ENCODE data around the gene ALDH7A1. TPM values are rescaled to one million over a fixed set of nuclear protein-coding genes. Genes with fewer than 3 reads are reported as not detected.

The ALDH7A1 gene
- total RNA-seq, 1 donor from 2014 or later: 76.6 TPM

DNA sequence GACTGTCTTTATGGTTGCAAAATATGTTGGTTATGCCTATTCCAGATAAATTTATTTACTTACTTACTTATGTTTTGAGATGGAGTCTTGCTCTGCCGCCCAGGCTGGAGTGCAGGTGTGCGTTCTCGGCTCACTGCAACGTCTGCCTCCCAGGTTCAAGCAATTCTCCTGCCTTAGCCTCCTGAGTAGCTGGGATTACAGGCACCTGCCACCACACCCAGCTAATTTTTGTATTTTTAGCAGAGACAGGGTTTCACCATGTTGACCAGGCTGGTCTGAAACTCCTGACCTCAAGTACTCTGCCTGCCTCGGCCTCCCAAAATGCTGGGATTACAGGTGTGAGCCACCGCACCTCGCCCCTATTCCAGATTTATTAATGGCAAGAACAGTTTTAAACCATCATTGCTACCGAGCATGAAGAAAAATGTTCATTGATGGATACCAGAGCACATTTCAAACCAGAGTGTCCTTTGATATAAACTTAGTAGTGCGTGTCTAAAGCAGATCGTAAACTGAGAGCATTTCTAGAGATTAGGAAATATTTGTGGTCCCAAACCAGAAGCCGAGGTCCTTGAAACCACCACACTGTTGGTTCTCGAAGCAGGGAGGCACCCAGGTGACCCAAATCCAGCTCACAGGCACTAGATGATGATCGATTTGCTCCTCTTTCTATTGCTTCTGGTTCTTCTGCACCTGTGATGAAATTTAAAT lies 86.6 kb downstream of the ALDH7A1 start:
- TF ChIP-seq, protein P1, sequence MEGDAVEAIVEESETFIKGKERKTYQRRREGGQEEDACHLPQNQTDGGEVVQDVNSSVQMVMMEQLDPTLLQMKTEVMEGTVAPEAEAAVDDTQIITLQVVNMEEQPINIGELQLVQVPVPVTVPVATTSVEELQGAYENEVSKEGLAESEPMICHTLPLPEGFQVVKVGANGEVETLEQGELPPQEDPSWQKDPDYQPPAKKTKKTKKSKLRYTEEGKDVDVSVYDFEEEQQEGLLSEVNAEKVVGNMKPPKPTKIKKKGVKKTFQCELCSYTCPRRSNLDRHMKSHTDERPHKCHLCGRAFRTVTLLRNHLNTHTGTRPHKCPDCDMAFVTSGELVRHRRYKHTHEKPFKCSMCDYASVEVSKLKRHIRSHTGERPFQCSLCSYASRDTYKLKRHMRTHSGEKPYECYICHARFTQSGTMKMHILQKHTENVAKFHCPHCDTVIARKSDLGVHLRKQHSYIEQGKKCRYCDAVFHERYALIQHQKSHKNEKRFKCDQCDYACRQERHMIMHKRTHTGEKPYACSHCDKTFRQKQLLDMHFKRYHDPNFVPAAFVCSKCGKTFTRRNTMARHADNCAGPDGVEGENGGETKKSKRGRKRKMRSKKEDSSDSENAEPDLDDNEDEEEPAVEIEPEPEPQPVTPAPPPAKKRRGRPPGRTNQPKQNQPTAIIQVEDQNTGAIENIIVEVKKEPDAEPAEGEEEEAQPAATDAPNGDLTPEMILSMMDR (IDR thresholded peaks at IDR 0.05; ENCODE audit: unreplicated experiment): no peak
- Mint-ChIP-seq H3K27me3 (ENCODE audit: unreplicated experiment) (peaks cover 3% of the 10 kb centered on the region), H3K4me3 (ENCODE audit: unreplicated experiment) (no peak overlapping the region), H3K27ac (ENCODE audit: unreplicated experiment) (no peak overlapping the region), H3K4me1 (ENCODE audit: unreplicated experiment) (peaks cover 22% of the 10 kb centered on the region), H3K9me3 (ENCODE audit: unreplicated experiment) (no peaks in the 10 kb centered on the region), H3K36me3 (ENCODE audit: low read depth, unreplicated experiment) (no peaks in the 10 kb centered on the region)
- no peak for DNase-seq (ENCODE audit: low spot score)

GRCh38 chr5:126506079-126506478 lies 88.9 kb downstream of the ALDH7A1 start:
- no peak overlapping the region for H3K4me3 Mint-ChIP-seq (ENCODE audit: unreplicated experiment)

DNA sequence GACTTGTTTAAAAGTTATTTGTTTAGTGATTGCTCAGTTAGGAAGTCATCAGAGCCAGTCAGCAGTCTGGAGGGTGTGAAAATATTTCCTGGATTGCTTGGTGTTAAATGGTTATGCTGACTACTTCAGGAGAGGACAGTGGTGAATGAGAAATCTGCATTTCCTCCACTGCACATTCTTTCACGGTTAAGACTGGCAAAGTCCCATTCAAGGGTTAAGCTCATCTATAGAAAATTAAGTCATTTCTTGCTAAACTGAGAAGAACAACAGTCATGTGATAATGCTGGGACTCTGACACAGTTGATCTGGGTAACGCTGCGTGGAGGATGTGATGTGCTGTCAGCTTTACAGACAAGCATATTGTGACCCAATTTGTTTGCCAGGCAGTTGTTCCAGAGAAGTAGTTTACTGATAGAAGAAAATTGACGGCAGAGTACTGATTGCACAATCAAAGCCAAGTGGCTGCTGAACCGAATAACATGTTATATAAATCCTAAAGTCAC lies 91.4 kb downstream of the ALDH7A1 start:
- Mint-ChIP-seq H3K27ac (ENCODE audit: unreplicated experiment) (no peak overlapping the region), H3K9me3 (ENCODE audit: unreplicated experiment) (no peaks in the 10 kb centered on the region), H3K4me1 (ENCODE audit: unreplicated experiment) (peaks cover 15% of the 10 kb centered on the region), H3K36me3 (ENCODE audit: low read depth, unreplicated experiment) (no peaks in the 10 kb centered on the region), H3K4me3 (ENCODE audit: unreplicated experiment) (no peak overlapping the region), H3K27me3 (ENCODE audit: unreplicated experiment) (peaks cover 3% of the 10 kb centered on the region)
- no peak for DNase-seq (ENCODE audit: low spot score)
- TF ChIP-seq, protein P1 (IDR thresholded peaks at IDR 0.05; ENCODE audit: unreplicated experiment): no peak

More at GRCh38 chr5:126506079-126506478, 88.9 kb downstream of the ALDH7A1 start:
- H3K4me1 Mint-ChIP-seq (ENCODE audit: unreplicated experiment): peaks cover 22% of the 10 kb centered on the region
- no peaks in the 10 kb centered on the region for H3K36me3 Mint-ChIP-seq (ENCODE audit: low read depth, unreplicated experiment)
- H3K27ac Mint-ChIP-seq (ENCODE audit: unreplicated experiment): peak overlapping the region; percentile 25
- TF ChIP-seq, protein P1 (IDR thresholded peaks at IDR 0.05; ENCODE audit: unreplicated experiment): no peak
- no peak for DNase-seq (ENCODE audit: low spot score)
- H3K27me3 Mint-ChIP-seq (ENCODE audit: unreplicated experiment): peaks cover 3% of the 10 kb centered on the region
- no peaks in the 10 kb centered on the region for H3K9me3 Mint-ChIP-seq (ENCODE audit: unreplicated experiment)

- no peaks in the 10 kb centered on the region for H3K9me3 Mint-ChIP-seq (ENCODE audit: unreplicated experiment)
These were observed 93.6 kb downstream of the ALDH7A1 start for GRCh38 chr5:126501448-126501847.

More at GRCh38 chr5:126501448-126501847, 93.6 kb downstream of the ALDH7A1 start:
- no peak for DNase-seq (ENCODE audit: low spot score)
- H3K4me1 Mint-ChIP-seq (ENCODE audit: unreplicated experiment): peaks cover 15% of the 10 kb centered on the region
- H3K4me3 Mint-ChIP-seq (ENCODE audit: unreplicated experiment): no peak overlapping the region
- H3K27ac Mint-ChIP-seq (ENCODE audit: unreplicated experiment): no peak overlapping the region
- H3K36me3 Mint-ChIP-seq (ENCODE audit: low read depth, unreplicated experiment): no peaks in the 10 kb centered on the region
- H3K27me3 Mint-ChIP-seq (ENCODE audit: unreplicated experiment): peaks cover 3% of the 10 kb centered on the region
- TF ChIP-seq, protein P1 (IDR thresholded peaks at IDR 0.05; ENCODE audit: unreplicated experiment): no peak
